Ishikawa (cell line): ENCODE measurements around the gene IFI27L1.

Experiments
- CEBPB ChIP-seq: IDR thresholded peaks from 2 replicates; pipeline ENCODE4 v1.6.1; 2012
- FOXM1 ChIP-seq: IDR thresholded peaks from 2 replicates; pipeline ENCODE4 v1.6.1; 2012; ENCODE audit warnings: low read depth, borderline replicate concordance
- MAX ChIP-seq: IDR thresholded peaks from 2 replicates; pipeline ENCODE4 v1.6.1; 2012
- RAD21 ChIP-seq: IDR thresholded peaks from 2 replicates; pipeline ENCODE4 v1.6.1; 2012; ENCODE audit warnings: low read depth
- TAF1 ChIP-seq: IDR thresholded peaks from 2 replicates; pipeline ENCODE4 v1.6.1; 2012; ENCODE audit warnings: low read depth, mild to moderate bottlenecking
- USF1 ChIP-seq: IDR thresholded peaks from 2 replicates; pipeline ENCODE4 v1.6.1; 2012
- YY1 ChIP-seq: IDR thresholded peaks from 2 replicates; pipeline ENCODE4 v1.6.1; 2012; ENCODE audit warnings: low read depth
- TF ChIP-seq, protein P1 (sequence below): IDR thresholded peaks from 2 replicates; pipeline ENCODE4 v1.6.1; 2012; ENCODE audit warnings: low read depth, mild to moderate bottlenecking

- TF ChIP-seq TAF1 (no peak), MAX (no peak), RAD21 (no peak), USF1 (no peak), FOXM1 (no peak), YY1 (no peak), CEBPB (no peak)
- TF ChIP-seq, protein P1, sequence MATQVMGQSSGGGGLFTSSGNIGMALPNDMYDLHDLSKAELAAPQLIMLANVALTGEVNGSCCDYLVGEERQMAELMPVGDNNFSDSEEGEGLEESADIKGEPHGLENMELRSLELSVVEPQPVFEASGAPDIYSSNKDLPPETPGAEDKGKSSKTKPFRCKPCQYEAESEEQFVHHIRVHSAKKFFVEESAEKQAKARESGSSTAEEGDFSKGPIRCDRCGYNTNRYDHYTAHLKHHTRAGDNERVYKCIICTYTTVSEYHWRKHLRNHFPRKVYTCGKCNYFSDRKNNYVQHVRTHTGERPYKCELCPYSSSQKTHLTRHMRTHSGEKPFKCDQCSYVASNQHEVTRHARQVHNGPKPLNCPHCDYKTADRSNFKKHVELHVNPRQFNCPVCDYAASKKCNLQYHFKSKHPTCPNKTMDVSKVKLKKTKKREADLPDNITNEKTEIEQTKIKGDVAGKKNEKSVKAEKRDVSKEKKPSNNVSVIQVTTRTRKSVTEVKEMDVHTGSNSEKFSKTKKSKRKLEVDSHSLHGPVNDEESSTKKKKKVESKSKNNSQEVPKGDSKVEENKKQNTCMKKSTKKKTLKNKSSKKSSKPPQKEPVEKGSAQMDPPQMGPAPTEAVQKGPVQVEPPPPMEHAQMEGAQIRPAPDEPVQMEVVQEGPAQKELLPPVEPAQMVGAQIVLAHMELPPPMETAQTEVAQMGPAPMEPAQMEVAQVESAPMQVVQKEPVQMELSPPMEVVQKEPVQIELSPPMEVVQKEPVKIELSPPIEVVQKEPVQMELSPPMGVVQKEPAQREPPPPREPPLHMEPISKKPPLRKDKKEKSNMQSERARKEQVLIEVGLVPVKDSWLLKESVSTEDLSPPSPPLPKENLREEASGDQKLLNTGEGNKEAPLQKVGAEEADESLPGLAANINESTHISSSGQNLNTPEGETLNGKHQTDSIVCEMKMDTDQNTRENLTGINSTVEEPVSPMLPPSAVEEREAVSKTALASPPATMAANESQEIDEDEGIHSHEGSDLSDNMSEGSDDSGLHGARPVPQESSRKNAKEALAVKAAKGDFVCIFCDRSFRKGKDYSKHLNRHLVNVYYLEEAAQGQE: no peak
Measured at GRCh38 chr14:94103554-94104150, 22.5 kb downstream of the IFI27L1 start.
